PC-3 (cell line): Measurements from ENCODE around the gene NSMF.

Experiments used
- CTCF ChIP-seq: fragments of 300-600 bp; sonication (generic); conservative IDR thresholded peaks from 2 replicates; pipeline ENCODE4 v1.5.1; 2017; ENCODE audit warnings: antibody characterized with exemption, low read depth, mild to moderate bottlenecking, low read length
- EZH2 ChIP-seq: fragments of 300-600 bp; sonication (generic); IDR thresholded peaks from one replicate; pipeline ENCODE4 v1.6.1; 2017; ENCODE audit warnings: antibody characterized with exemption, mild to moderate bottlenecking, low read length; ENCODE audit not compliant: unreplicated experiment
- EZH2phosphoT487 ChIP-seq: fragments of 300-600 bp; sonication (generic); IDR thresholded peaks from 2 replicates; pipeline ENCODE4 v1.6.1; 2018; ENCODE audit warnings: mild to moderate bottlenecking, antibody characterized with exemption, low read length, borderline replicate concordance

DNA sequence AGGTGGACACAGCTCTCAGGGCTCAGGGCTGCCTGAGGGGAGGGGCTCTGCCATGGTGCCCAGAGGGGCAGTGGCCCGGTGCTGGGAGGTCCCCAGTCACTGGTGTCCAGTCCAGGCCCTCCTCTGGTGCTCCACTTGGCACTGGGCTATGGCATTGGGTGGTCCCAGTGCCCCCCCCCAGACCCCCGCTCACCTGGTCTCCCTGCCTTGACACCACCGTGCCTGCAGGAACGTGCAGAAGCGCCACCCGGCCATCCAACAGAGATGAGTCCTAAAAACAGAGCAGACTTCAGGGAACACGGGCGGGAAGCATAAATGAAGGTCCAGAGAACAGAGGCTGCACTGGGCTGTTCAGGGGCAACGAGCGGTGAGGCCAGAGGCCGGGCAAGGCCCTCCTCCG is 42.3 kb upstream of the NSMF start:
- TF ChIP-seq CTCF, result no peak
- no peak for TF ChIP-seq EZH2
- no peak for TF ChIP-seq EZH2phosphoT487
